ENCODE results near the gene RSPH4A.
"Not testable (repeated sequence)": the region's sequence is repeated elsewhere in the genome, so short reads cannot be mapped to it uniquely, and the experiment has no call there.

The RSPH4A gene

GRCh38 chr6:116631379-116631990, 15.2 kb downstream of the RSPH4A start:
- no peak for DNase-seq

- DNase-seq: no peak
Measured at GRCh38 chr6:116633685-116634084, 17.4 kb downstream of the RSPH4A start.

GRCh38 chr6:116648156-116648555, 31.9 kb downstream of the RSPH4A start:
- no peak for DNase-seq

GRCh38 chr6:116649129-116649528, 32.9 kb downstream of the RSPH4A start:
- no peak for DNase-seq

GRCh38 chr6:116651916-116652315, 35.6 kb downstream of the RSPH4A start:
- no peak for DNase-seq

GRCh38 chr6:116661594-116661993, 45.3 kb downstream of the RSPH4A start:
- no peak for DNase-seq

GRCh38 chr6:116662202-116662601, 45.9 kb downstream of the RSPH4A start:
- no peak for DNase-seq

GRCh38 chr6:116663308-116663707, 47.0 kb downstream of the RSPH4A start:
- DNase-seq: no peak

GRCh38 chr6:116664169-116664568, 47.9 kb downstream of the RSPH4A start:
- DNase-seq: not testable (repeated sequence)

- DNase-seq: no peak
Measured at GRCh38 chr6:116665464-116665863, 49.2 kb downstream of the RSPH4A start.

- no peak for DNase-seq
Measured at GRCh38 chr6:116666869-116667268, 50.6 kb downstream of the RSPH4A start.

GRCh38 chr6:116667623-116668022, 51.3 kb downstream of the RSPH4A start:
- DNase-seq: no peak

GRCh38 chr6:116672306-116672705, 56.0 kb downstream of the RSPH4A start:
- DNase-seq: no peak

- no peak for DNase-seq
Measured at GRCh38 chr6:116676021-116676420, 59.7 kb downstream of the RSPH4A start.

- peak; percentile 85 for DNase-seq
Measured at GRCh38 chr6:116680880-116681672, 64.8 kb downstream of the RSPH4A start, which contains the start of gene KPNA5. KPNA5 (plus strand) TSS chr6:116681211; CDS start chr6:116681335, 124 bp downstream.

GRCh38 chr6:116682334-116682712, 66.0 kb downstream of the RSPH4A start:
- peak; percentile 18 for DNase-seq
